ENCODE data around the gene CDRT4.

Gene CDRT4

DNA sequence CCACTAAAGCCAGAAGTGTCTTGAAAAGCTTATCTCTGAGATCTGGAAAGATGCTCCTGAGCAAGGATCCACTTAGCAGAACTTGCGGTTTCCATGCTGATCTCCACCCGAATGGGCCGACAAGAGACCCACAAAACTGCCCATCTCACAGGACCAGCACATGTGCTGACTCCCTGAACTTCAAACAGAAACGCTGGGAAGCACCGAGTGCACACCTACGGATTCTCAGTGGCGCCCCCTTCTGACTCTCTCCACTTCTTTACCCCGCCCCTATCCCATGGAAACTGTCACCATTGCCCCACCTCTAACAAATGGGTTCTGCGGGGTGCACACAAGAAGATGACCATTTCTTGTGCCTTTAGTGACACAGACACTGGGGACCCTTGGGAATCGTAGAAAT is 21.4 kb downstream of the CDRT4 start:
- Histone ChIP-seq H3K27ac (ENCODE audit: low read length) (no peak overlapping the region), H2AFZ (ENCODE audit: low read depth, low read length) (no peak overlapping the region), H4K20me1 (ENCODE audit: insufficient read depth, low read length) (no peaks in the 10 kb centered on the region), H3K9me3 (ENCODE audit: insufficient read depth, low read length, severe bottlenecking) (no peaks in the 10 kb centered on the region), H3K9ac (ENCODE audit: low read depth, low read length) (no peak overlapping the region), H3K27me3 (ENCODE audit: insufficient read depth, low read length, poor library complexity) (no peaks in the 10 kb centered on the region), H3K4me3 (ENCODE audit: low read depth in 1 of 2, low read length in 2 of 2) (no peak overlapping the region), H3K36me3 (ENCODE audit: insufficient read depth, low read length) (no peaks in the 10 kb centered on the region), H3K79me2 (ENCODE audit: insufficient read depth, low read length) (no peaks in the 10 kb centered on the region), H3K4me1 (ENCODE audit: insufficient read depth, low read length) (peaks cover 9% of the 10 kb centered on the region), H3K4me2 (ENCODE audit: insufficient read depth, low read length) (no peak overlapping the region)
- DNase-seq = no peak
- ATAC-seq (ENCODE audit: insufficient read depth, low read depth) = no peak
- TF ChIP-seq, protein P1, sequence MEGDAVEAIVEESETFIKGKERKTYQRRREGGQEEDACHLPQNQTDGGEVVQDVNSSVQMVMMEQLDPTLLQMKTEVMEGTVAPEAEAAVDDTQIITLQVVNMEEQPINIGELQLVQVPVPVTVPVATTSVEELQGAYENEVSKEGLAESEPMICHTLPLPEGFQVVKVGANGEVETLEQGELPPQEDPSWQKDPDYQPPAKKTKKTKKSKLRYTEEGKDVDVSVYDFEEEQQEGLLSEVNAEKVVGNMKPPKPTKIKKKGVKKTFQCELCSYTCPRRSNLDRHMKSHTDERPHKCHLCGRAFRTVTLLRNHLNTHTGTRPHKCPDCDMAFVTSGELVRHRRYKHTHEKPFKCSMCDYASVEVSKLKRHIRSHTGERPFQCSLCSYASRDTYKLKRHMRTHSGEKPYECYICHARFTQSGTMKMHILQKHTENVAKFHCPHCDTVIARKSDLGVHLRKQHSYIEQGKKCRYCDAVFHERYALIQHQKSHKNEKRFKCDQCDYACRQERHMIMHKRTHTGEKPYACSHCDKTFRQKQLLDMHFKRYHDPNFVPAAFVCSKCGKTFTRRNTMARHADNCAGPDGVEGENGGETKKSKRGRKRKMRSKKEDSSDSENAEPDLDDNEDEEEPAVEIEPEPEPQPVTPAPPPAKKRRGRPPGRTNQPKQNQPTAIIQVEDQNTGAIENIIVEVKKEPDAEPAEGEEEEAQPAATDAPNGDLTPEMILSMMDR (IDR thresholded peaks at IDR 0.05; ENCODE audit: borderline replicate concordance, extremely low read depth, low read length, poor library complexity, severe bottlenecking) = peak; percentile 24
- no peak for TF ChIP-seq EZH2 (IDR thresholded peaks at IDR 0.05; ENCODE audit: borderline replicate concordance, low read depth, low read length, severe bottlenecking)

DNA sequence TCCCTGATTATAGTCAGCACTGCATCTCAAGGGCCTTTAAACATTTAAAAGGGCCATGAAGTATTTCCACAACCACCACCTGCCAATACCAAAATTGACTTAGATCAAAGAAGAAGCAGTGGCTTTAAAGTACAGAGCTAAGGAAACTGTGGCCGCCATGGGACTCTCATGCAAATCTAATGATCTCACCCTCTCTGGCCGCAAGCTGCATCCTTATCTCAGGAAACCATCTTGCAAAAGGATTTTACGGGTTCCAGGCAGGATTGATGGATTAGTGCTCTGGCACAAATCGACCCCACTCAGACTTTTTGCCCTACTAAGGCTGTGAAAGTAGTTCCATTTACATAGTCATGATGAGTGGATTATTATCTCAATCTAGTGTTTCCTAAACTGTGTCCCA is 22.6 kb downstream of the CDRT4 start:
- Histone ChIP-seq H3K36me3 (ENCODE audit: insufficient read depth, low read length) (no peaks in the 10 kb centered on the region), H3K9ac (ENCODE audit: low read depth, low read length) (no peak overlapping the region), H3K79me2 (ENCODE audit: insufficient read depth, low read length) (no peaks in the 10 kb centered on the region), H4K20me1 (ENCODE audit: insufficient read depth, low read length) (no peaks in the 10 kb centered on the region), H3K27ac (ENCODE audit: low read length) (no peak overlapping the region), H2AFZ (ENCODE audit: low read depth, low read length) (no peak overlapping the region), H3K4me2 (ENCODE audit: insufficient read depth, low read length) (no peak overlapping the region), H3K27me3 (ENCODE audit: insufficient read depth, low read length, poor library complexity) (no peaks in the 10 kb centered on the region), H3K4me3 (ENCODE audit: low read depth in 1 of 2, low read length in 2 of 2) (no peak overlapping the region), H3K9me3 (ENCODE audit: insufficient read depth, low read length, severe bottlenecking) (no peaks in the 10 kb centered on the region), H3K4me1 (ENCODE audit: insufficient read depth, low read length) (peaks cover 9% of the 10 kb centered on the region)
- ATAC-seq (ENCODE audit: insufficient read depth, low read depth) = peak; percentile 98
- TF ChIP-seq, protein P1 (IDR thresholded peaks at IDR 0.05; ENCODE audit: borderline replicate concordance, extremely low read depth, low read length, poor library complexity, severe bottlenecking) = no peak
- TF ChIP-seq EZH2 (IDR thresholded peaks at IDR 0.05; ENCODE audit: borderline replicate concordance, low read depth, low read length, severe bottlenecking) = no peak
- DNase-seq = peak; percentile 73

DNA sequence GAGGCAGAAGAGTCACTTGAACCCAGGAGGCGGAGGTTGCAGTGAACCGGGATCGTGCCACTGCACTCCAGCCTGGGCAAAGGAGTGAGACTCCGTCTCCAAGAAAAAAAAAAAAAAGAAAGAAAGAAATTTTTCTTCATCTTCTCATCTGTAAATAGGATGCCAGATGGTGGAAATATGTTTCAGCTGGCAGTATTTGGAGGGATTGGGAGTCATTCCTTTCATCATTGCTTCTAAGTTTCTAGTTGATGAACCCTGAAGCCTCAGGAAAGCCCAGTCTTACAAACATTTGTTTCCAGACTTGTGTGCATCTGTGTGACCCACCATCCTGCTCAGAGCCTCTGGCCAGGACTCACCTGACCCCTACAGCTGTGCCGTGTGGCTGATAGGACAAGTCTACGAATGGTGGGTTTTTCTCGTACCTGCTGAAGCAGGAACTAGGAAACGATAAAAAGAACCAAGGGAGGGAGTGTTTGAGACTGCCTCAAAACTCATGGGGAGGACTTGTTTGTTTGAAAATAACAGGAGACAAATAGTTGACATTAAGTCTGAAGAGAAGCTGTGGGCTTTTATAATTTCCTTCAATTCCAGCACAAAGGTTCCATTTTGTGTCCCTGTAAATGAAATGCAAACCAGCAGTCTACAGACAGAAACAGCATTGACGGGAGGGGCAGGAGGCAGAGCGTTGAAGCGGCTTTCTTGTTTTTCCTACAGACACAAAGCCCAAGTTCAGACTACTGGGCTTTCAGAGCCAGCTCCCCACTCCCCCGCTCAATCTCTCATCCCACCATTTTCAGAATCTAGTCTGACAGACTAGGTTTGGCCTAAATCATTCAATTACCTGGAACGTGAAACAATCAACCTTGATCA is 24.9 kb downstream of the CDRT4 start:
- ATAC-seq (ENCODE audit: insufficient read depth, low read depth) (no peak), DNase-seq (no peak)
- Histone ChIP-seq H2AFZ (ENCODE audit: low read depth, low read length) (no peak overlapping the region), H4K20me1 (ENCODE audit: insufficient read depth, low read length) (no peaks in the 10 kb centered on the region), H3K9me3 (ENCODE audit: insufficient read depth, low read length, severe bottlenecking) (no peaks in the 10 kb centered on the region), H3K9ac (ENCODE audit: low read depth, low read length) (no peak overlapping the region), H3K36me3 (ENCODE audit: insufficient read depth, low read length) (no peaks in the 10 kb centered on the region), H3K27me3 (ENCODE audit: insufficient read depth, low read length, poor library complexity) (no peaks in the 10 kb centered on the region), H3K79me2 (ENCODE audit: insufficient read depth, low read length) (no peaks in the 10 kb centered on the region), H3K4me2 (ENCODE audit: insufficient read depth, low read length) (no peak overlapping the region), H3K27ac (ENCODE audit: low read length) (no peak overlapping the region), H3K4me1 (ENCODE audit: insufficient read depth, low read length) (peaks cover 9% of the 10 kb centered on the region), H3K4me3 (ENCODE audit: low read depth in 1 of 2, low read length in 2 of 2) (no peak overlapping the region)
- TF ChIP-seq, protein P1 (IDR thresholded peaks at IDR 0.05; ENCODE audit: borderline replicate concordance, extremely low read depth, low read length, poor library complexity, severe bottlenecking) = no peak

Measured in DND-41 (cell line).